Esophagus squamous epithelium (tissue), 5 donors: ENCODE results near the gene SPSB3. TPM values are rescaled to one million over a fixed set of nuclear protein-coding genes. Genes with fewer than 3 reads are reported as not detected.

Experiments
- DNase-seq: peaks from one replicate; lab custom pipeline; 2025; lab: John Stamatoyannopoulos, UW
- H3K27ac ChIP-seq, 4 donors: fragments of 200-600 bp; sonication (generic); one replicate each; pipeline ENCODE4 v1.5.1; 2016 to 2019; ENCODE audit warnings: mild to moderate bottlenecking in 1 of 4
- H3K27me3 ChIP-seq, 4 donors: fragments of 200-600 bp; sonication (generic); 1 replicate in 3 of 4; 2 replicates in 1 of 4; pipeline versions ENCODE4 v1.5.1 to v1.6.0; 2017 to 2021; ENCODE audit warnings: antibody characterized with exemption in 1 of 4
- H3K36me3 ChIP-seq, 3 donors: fragments of 200-600 bp; sonication (generic); one replicate each; pipeline ENCODE4 v1.5.1; 2016 to 2019
- H3K4me1 ChIP-seq, 3 donors: fragments of 200-600 bp; sonication (generic); one replicate each; pipeline ENCODE4 v1.5.1; 2017 to 2019
- H3K4me3 ChIP-seq, 4 donors: fragments of 200-600 bp; sonication (generic); 1 replicate in 3 of 4; 2 replicates in 1 of 4; pipeline ENCODE4 v1.5.1; 2016 to 2019; ENCODE audit warnings: mild to moderate bottlenecking in 2 of 4, moderate library complexity in 1 of 4
- H3K9me3 ChIP-seq, 3 donors: fragments of 200-600 bp; sonication (generic); one replicate each; pipeline ENCODE4 v1.5.1; 2016 to 2019
- POLR2A ChIP-seq, 4 donors: fragments of 450-650 bp; IDR thresholded peaks; one replicate each; pipeline ENCODE4 v1.6.1; 2017; ENCODE audit warnings: antibody characterized with exemption in 4 of 4, mild to moderate bottlenecking in 4 of 4, moderate library complexity in 3 of 4
- WGBS, 2 donors: methylation state at CpG; one replicate each; pipeline ENCODE4 v1.1.5; 2018; 5-methylcytosine and 5-hydroxymethylcytosine counted together
- intact Hi-C: fragments of 100-400 bp; cut with DNase I; formaldehyde crosslinking; loops from one replicate; pipeline ENCODE4 v1.15.0; 2022
- total RNA-seq, 4 donors: library from RNA; depleted of rRNA; stranded (reverse); fragments of >200 nt; gene quantifications; one replicate each; pipeline ENCODE4 v1.1.0, GENCODE V29; 2016
- TF ChIP-seq, protein P1 (sequence below), 6 experiments: fragments of 450-650 bp in 4 of 6; fragments of 200-600 bp in 2 of 6; sonication (generic) in 2 of 6; IDR thresholded peaks; one replicate each; pipeline ENCODE4 v1.5.1; 2016 to 2019; ENCODE audit warnings: antibody characterized with exemption in 6 of 6, mild to moderate bottlenecking in 4 of 6, moderate library complexity in 4 of 6
- donor health status: DM: yes; HTN: yes; CAD: no.

Gene SPSB3
- total RNA-seq, 4 donors from 2014 or later, result 27.8 to 84.5 (median 45.1) TPM

DNA sequence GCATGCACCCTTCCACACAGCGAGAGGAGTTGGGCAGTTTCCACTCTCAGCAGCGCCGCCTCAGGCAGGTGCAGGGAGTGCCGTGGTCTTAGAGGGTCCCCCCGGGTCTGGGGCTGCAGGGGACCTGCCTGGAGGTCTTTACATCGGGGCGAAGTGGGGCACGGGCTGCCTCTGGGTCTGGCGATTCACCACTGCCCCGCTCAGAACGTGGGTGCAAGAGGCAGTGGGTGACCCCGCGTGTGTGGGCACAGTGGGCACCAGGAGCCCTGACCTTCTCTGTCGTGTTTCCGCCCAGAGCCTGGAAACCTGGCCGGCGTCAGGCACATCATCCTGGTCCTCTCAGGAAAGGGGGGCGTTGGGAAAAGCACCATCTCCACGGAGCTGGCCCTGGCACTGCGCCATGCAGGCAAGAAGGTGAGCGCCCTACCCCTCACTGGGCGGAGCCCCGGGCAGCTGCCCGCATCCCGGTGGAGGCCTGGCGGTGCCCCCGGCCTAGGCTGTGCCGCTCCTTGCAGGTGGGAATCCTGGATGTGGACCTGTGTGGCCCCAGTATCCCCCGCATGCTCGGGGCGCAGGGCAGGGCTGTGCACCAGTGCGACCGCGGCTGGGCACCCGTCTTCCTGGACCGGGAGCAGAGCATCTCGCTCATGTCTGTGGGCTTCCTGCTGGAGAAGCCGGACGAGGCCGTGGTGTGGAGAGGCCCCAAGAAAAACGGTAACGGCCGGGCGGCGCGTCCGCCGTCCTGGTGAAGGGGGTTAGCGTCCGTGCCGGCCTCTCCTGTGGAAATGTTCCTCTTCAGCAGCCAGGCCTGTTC, 4.1 kb upstream of the SPSB3 start:
- Histone ChIP-seq H3K9me3 (no peaks in the 10 kb centered on the region), H3K27ac (no peak overlapping the region), H3K4me1 (peaks cover 26 to 69% (median 30%) of the 10 kb centered on the region in 3 donors), H3K4me3 (no peak overlapping the region), H3K27me3 (no peaks in the 10 kb centered on the region), H3K36me3 (peaks cover 0 to 65% (median 8%) of the 10 kb centered on the region in 3 donors)
- DNase-seq, result no peak
- 96% methylated on average over 17 of the region's 51 CpGs; no CpG with 5 or more reads in 1 of the 2 donors for WGBS, 2 donors
- intact Hi-C loops, result no loop called here
- no peak for TF ChIP-seq POLR2A (IDR thresholded peaks at IDR 0.05)

DNA sequence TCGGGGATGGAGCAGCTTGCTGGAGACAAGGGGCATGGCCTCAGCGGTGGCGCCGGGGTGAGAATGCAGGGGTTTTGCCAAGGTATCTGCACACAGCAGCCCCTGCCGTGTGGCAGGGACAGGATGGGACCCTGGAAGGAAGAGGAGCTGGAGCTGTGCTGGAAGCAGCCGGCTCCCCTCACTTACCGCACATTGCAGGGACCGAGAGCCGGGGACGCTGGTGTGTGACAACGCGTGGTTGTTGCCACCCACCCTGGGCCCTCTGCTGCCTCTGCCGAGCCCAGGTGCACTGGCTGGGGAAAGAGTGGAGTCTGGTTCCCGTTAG, 3.4 kb upstream of the SPSB3 start:
- intact Hi-C loops, result no loop called here
- WGBS, 2 donors, result 79 to 90% methylated on average over 2 to 10 of the region's 14 CpGs
- H3K9me3 ChIP-seq, result no peaks in the 10 kb centered on the region
- H3K4me3 ChIP-seq, result no peak overlapping the region
- DNase-seq, result no peak
- no peak for TF ChIP-seq POLR2A (IDR thresholded peaks at IDR 0.05)
- TF ChIP-seq, protein P1, sequence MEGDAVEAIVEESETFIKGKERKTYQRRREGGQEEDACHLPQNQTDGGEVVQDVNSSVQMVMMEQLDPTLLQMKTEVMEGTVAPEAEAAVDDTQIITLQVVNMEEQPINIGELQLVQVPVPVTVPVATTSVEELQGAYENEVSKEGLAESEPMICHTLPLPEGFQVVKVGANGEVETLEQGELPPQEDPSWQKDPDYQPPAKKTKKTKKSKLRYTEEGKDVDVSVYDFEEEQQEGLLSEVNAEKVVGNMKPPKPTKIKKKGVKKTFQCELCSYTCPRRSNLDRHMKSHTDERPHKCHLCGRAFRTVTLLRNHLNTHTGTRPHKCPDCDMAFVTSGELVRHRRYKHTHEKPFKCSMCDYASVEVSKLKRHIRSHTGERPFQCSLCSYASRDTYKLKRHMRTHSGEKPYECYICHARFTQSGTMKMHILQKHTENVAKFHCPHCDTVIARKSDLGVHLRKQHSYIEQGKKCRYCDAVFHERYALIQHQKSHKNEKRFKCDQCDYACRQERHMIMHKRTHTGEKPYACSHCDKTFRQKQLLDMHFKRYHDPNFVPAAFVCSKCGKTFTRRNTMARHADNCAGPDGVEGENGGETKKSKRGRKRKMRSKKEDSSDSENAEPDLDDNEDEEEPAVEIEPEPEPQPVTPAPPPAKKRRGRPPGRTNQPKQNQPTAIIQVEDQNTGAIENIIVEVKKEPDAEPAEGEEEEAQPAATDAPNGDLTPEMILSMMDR (IDR thresholded peaks at IDR 0.05), result no peak
- H3K27me3 ChIP-seq, result no peaks in the 10 kb centered on the region
- H3K36me3 ChIP-seq, result peaks cover 0 to 63% (median 8%) of the 10 kb centered on the region in 3 donors
- no peak overlapping the region for H3K27ac ChIP-seq
- H3K4me1 ChIP-seq, result peaks cover 31 to 75% (median 37%) of the 10 kb centered on the region in 3 donors

DNA sequence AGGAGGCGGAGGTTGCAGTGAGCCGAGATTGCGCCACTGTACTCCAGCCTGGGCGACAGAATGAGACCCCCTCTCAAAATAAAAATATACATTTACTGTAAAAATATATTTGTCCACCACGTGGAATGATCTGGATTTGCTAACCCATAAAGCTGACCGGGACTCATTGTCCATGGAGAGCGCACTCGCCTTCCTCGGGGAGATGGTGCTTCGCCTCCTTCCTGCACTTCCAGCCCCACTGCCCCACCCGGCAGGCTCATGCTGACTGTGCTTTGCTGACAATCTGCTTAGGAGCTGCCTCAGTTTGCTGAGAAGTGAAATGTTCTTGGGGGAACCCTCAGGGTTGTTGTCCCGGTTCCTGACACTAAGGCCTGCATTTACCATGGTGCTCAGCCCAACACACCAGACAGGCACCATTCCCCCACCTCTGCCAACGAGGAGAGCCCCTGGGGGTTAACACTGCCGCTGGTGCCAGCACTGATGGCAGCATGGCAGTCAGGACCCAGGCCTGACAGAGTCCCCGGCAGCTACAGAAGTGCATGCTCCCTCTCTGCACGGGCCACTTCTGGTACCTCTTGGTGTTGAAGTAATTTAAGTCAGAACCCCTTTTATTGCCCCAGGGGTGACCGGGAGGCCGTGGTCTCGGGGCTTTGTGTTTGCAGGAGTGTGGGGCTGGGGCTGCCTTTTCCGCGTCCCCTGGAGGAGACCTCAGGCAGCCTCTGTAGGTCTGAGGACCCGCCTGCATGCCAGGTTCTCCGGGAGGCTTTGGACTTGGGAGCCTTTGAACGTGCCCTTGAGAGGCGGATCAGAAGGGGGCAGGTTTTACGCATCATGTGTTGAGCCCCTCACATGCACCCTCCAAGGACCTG, 2.8 kb upstream of the SPSB3 start:
- Histone ChIP-seq H3K4me3 (no peak overlapping the region), H3K27me3 (no peaks in the 10 kb centered on the region), H3K36me3 (peaks cover 0 to 63% (median 8%) of the 10 kb centered on the region in 3 donors), H3K4me1 (peaks cover 31 to 81% (median 39%) of the 10 kb centered on the region in 3 donors), H3K27ac (no peak overlapping the region), H3K9me3 (no peaks in the 10 kb centered on the region)
- intact Hi-C loops, result no loop called here
- 78 to 89% methylated on average over 10 to 14 of the region's 26 CpGs for WGBS, 2 donors
- no peak for DNase-seq
- TF ChIP-seq, protein P1 (IDR thresholded peaks at IDR 0.05), result no peak
- TF ChIP-seq POLR2A (IDR thresholded peaks at IDR 0.05), result no peak

DNA sequence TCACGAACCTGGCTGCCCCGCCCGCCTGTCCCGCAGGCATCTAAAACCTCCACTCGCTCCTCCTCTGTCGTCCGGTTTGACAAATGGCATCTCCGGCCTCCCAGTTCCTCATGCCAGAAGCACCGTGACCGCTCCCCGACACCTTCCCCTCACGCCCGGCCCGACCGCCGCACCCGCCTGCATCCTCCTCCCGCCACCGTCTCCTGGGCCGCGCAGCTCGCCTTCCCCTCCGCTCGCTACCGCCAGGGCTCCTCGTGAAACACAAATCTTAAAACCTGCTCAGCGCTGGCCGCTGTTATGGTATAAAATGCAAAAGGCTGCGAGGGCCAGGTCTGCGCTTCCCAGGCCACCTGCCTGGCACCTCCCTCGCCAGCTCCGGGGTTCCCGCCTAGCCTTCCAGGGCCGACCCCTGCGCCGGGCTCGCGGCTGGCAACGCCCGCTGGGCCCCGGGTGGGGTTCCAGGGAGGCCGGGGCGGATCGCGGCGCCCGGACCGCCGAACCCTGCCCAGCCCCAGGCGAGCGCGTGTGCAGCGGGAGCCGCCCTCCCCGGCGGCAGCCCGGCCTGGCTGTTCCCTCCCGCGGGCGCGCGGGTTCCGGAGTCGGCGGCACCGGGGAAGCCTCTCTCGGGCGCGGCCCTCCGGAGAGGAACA, 488 bp downstream of the SPSB3 start:
- no peak for TF ChIP-seq POLR2A (IDR thresholded peaks at IDR 0.05)
- TF ChIP-seq, protein P1 (IDR thresholded peaks at IDR 0.05), result peak in 2 of 6 experiments; percentile 17 to 36
- H3K27me3 ChIP-seq, result no peaks in the 10 kb centered on the region

DNA sequence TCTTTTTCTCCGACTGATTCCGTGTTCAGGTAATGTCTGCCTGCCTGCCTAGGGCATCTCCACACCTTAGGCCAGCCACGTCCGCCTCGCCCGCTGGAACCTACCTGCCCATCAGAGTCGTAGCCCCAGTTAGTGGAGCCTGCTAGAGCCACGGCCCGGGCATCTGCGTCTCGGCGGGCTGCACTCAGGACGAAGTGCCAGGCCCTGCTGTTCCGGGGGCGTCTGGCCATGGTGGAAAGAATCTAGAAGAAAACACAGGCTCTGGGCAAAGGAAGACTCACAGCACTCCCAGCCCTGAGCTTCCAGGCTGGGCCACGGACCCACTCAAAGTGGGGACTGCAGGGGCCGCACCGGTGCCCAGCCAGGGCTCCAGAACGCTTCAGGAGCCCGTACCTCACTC, 1.1 kb downstream of the SPSB3 start:
- peaks cover 6 to 63% (median 22%) of the 10 kb centered on the region in 3 donors for H3K36me3 ChIP-seq
- peak overlapping the region; percentile 80 to 97 (median 94) for H3K27ac ChIP-seq
- peaks cover 24 to 80% (median 33%) of the 10 kb centered on the region in 3 donors for H3K4me1 ChIP-seq
- H3K4me3 ChIP-seq, result peak overlapping the region; percentile 86 to 96 (median 94)
- TF ChIP-seq POLR2A (IDR thresholded peaks at IDR 0.05), result no peak
- TF ChIP-seq, protein P1 (IDR thresholded peaks at IDR 0.05), result no peak
- WGBS, 2 donors, result 45 to 75% methylated on average over 5 to 6 of the region's 20 CpGs
- intact Hi-C loops, result no loop called here
- no peaks in the 10 kb centered on the region for H3K27me3 ChIP-seq
- DNase-seq, result no peak
- no peaks in the 10 kb centered on the region for H3K9me3 ChIP-seq

More for the DNA sequence above, 488 bp downstream of the SPSB3 start:
- 1% methylated on average over 12 of the region's 70 CpGs; no CpG with 5 or more reads in 1 of the 2 donors for WGBS, 2 donors
- no peak for DNase-seq
- peaks cover 24 to 78% (median 33%) of the 10 kb centered on the region in 3 donors for H3K4me1 ChIP-seq
- no peaks in the 10 kb centered on the region for H3K9me3 ChIP-seq
- peak overlapping the region; percentile 80 to 97 (median 94) for H3K27ac ChIP-seq
- intact Hi-C loops, result no loop called here
- H3K4me3 ChIP-seq, result peak overlapping the region; percentile 86 to 96 (median 94)
- peaks cover 6 to 63% (median 15%) of the 10 kb centered on the region in 3 donors for H3K36me3 ChIP-seq
